C4-2B (cell line): ENCODE data around the gene GAST.

ENCODE experiments used
- ZFX ChIP-seq: fragments of 450-650 bp; IDR thresholded peaks from 2 replicates; pipeline ENCODE4 v1.6.1; 2017
- TF ChIP-seq, protein P1 (sequence below): fragments of 450-650 bp; conservative IDR thresholded peaks from 2 replicates; pipeline ENCODE4 v1.5.1; 2017; ENCODE audit warnings: mild to moderate bottlenecking

DNA sequence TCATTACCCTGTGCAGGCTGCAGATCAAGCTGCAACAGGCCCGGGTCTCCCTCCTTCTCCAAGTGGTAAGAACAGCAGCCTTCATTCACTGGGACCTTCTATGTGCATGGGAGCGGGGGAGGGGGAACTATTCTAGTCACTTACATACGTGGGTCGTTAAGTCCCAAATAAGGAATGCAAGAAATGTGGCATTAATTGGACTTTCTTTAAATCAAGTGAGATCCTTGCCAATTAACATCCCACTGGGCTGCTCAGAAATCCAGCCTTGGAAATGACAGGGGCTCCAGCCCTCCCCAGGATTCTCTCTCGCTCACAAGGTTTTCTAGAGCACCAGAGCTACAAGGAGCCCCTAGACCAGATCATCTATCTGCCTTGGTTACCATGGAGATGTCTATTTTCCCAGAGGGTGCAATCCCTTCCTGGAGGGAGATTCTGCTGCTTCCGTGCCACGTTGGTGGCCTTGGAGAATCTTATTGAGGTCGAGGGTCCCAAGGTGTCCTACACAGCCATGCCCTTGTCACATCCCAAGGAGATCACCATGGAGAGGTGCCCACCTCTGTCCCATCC lies 28.6 kb upstream of the GAST start:
- TF ChIP-seq, protein P1, sequence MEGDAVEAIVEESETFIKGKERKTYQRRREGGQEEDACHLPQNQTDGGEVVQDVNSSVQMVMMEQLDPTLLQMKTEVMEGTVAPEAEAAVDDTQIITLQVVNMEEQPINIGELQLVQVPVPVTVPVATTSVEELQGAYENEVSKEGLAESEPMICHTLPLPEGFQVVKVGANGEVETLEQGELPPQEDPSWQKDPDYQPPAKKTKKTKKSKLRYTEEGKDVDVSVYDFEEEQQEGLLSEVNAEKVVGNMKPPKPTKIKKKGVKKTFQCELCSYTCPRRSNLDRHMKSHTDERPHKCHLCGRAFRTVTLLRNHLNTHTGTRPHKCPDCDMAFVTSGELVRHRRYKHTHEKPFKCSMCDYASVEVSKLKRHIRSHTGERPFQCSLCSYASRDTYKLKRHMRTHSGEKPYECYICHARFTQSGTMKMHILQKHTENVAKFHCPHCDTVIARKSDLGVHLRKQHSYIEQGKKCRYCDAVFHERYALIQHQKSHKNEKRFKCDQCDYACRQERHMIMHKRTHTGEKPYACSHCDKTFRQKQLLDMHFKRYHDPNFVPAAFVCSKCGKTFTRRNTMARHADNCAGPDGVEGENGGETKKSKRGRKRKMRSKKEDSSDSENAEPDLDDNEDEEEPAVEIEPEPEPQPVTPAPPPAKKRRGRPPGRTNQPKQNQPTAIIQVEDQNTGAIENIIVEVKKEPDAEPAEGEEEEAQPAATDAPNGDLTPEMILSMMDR = no peak
- TF ChIP-seq ZFX = no peak
